Erythroblast (primary cell): ENCODE data around the gene ARFIP2.

Source experiments
- GATA1 ChIP-seq: IDR thresholded peaks from 2 replicates; pipeline ENCODE4 v1.6.1; 2011; ENCODE audit warnings: low read depth, mild to moderate bottlenecking, control low read depth, low read length, moderate library complexity
- POLR2A ChIP-seq: IDR thresholded peaks from 2 replicates; pipeline ENCODE4 v1.6.1; 2011; ENCODE audit warnings: mild to moderate bottlenecking, low read length

- TF ChIP-seq POLR2A (no peak), GATA1 (no peak)
Measured at GRCh38 chr11:6452219-6452618, 28.9 kb downstream of the ARFIP2 start.
